H1 (cell line): ENCODE results near the gene KIAA1328. TPM values are rescaled to one million over a fixed set of nuclear protein-coding genes. Genes with fewer than 3 reads are reported as not detected.

Source experiments
- CTCF ChIA-PET: fragments of 300-600 bp; sonication (Branson Sonifier 250); formaldehyde crosslinking; loops from one replicate; lab custom pipeline; 2021; ENCODE audit not compliant: partially characterized antibody; lab: Charles Lee
- POLR2A ChIA-PET: fragments of 300-600 bp; sonication (Branson Sonifier 250); formaldehyde crosslinking; loops from one replicate; lab custom pipeline; 2021; ENCODE audit warnings: inconsistent platforms; ENCODE audit not compliant: partially characterized antibody; lab: Charles Lee
- DNase-seq, 2 experiments: peaks; one replicate each; pipeline versions ENCODE4 v3.0.0 to v3.0.0-alpha.2; 2010 to 2022; ENCODE audit warnings: low spot score in 2 of 2, low read depth in 1 of 2, mixed read lengths in 1 of 2
- FAIRE-seq: peaks from 2 replicates; lab custom pipeline; 2011; peaks lifted over from hg19 to GRCh38; lab: Jason Lieb, UNC
- H2AFZ ChIP-seq: 2 replicates; pipeline ENCODE4 v1.8.1; 2012; ENCODE audit warnings: low read length, inconsistent platforms
- H2AK5ac ChIP-seq: 2 replicates; pipeline ENCODE4 v1.6.1; 2013; ENCODE audit warnings: low read depth, low read length
- H2BK120ac ChIP-seq: replicated peaks from 2 replicates; pipeline ENCODE3; 2013; ENCODE audit warnings: low read depth, low read length, inconsistent platforms
- H2BK12ac ChIP-seq: 2 replicates; pipeline ENCODE4 v1.6.1; 2013; ENCODE audit warnings: low read depth, low read length
- H2BK15ac ChIP-seq: 2 replicates; pipeline ENCODE4 v1.6.1; 2013; ENCODE audit warnings: low read length
- H2BK20ac ChIP-seq: 2 replicates; pipeline ENCODE4 v1.6.1; 2013; ENCODE audit warnings: low read length
- H2BK5ac ChIP-seq: 2 replicates; pipeline ENCODE4 v1.6.1; 2013; ENCODE audit warnings: low read depth, low read length
- H3K14ac ChIP-seq: 2 replicates; pipeline ENCODE4 v1.6.1; 2013; ENCODE audit warnings: inconsistent platforms; ENCODE audit not compliant: insufficient read length
- H3K18ac ChIP-seq: 2 replicates; pipeline ENCODE4 v1.6.1; 2013; ENCODE audit warnings: low read length; ENCODE audit errors: extremely low read depth
- H3K23ac ChIP-seq: 2 replicates; pipeline ENCODE4 v1.6.1; 2013; ENCODE audit warnings: inconsistent platforms; ENCODE audit not compliant: insufficient read length
- H3K23me2 ChIP-seq: 2 replicates; pipeline ENCODE4 v1.6.1; 2013; ENCODE audit warnings: low read depth, low read length
- H3K27ac ChIP-seq: 2 replicates; pipeline ENCODE4 v1.6.1; 2011; ENCODE audit warnings: low read depth, low read length, inconsistent platforms
- H3K27me3 ChIP-seq, 4 experiments: replicated peaks in 1 of 4; 1 replicate in 1 of 4; 2 replicates in 3 of 4; pipeline versions ENCODE4 v1.6.1 to v1.8.1; 2011 to 2013; ENCODE audit warnings: low read length in 3 of 4, mild to moderate bottlenecking in 3 of 4, inconsistent platforms in 2 of 4, mixed read lengths in 2 of 4, moderate library complexity in 1 of 4; ENCODE audit not compliant: control insufficient read depth in 3 of 4, insufficient read depth in 3 of 4; ENCODE audit errors: extremely low read depth in 1 of 4
- H3K36me3 ChIP-seq, 4 experiments: 2 replicates each; pipeline versions ENCODE4 v1.6.1 to v1.8.1; 2011 to 2013; ENCODE audit warnings: mild to moderate bottlenecking in 4 of 4, low read length in 3 of 4, moderate library complexity in 2 of 4, control low read depth in 1 of 4, inconsistent platforms in 1 of 4; ENCODE audit not compliant: insufficient read depth in 4 of 4, control insufficient read depth in 2 of 4
- H3K4ac ChIP-seq: replicated peaks from 2 replicates; pipeline ENCODE3; 2013; ENCODE audit warnings: low read length, low read depth, mixed read lengths, inconsistent platforms; ENCODE audit not compliant: insufficient read length
- H3K4me1 ChIP-seq, 4 experiments: replicated peaks in 1 of 4; 1 replicate in 1 of 4; 2 replicates in 3 of 4; pipeline versions ENCODE4 v1.6.1 to v1.8.1; 2011 to 2013; ENCODE audit warnings: low read length in 3 of 4, inconsistent platforms in 2 of 4, mixed read lengths in 1 of 4; ENCODE audit not compliant: insufficient read depth in 4 of 4, control insufficient read depth in 3 of 4
- H3K4me2 ChIP-seq, 2 experiments: 2 replicates each; pipeline versions ENCODE4 v1.6.1 to v1.8.1; 2011 to 2013; ENCODE audit warnings: low read depth in 2 of 2, low read length in 2 of 2, control low read depth in 1 of 2, inconsistent platforms in 1 of 2, mild to moderate bottlenecking in 1 of 2; ENCODE audit not compliant: insufficient read depth in 1 of 2
- H3K4me3 ChIP-seq, 4 experiments: fragments of 200-600, 300-600 bp in 1 of 4; sonication (generic), shearing (Covaris generic), sonication (Bioruptor Twin) in 1 of 4; 2 replicates each; pipeline versions ENCODE4 v1.5.1 to v1.8.1; 2011 to 2016; ENCODE audit warnings: low read length in 4 of 4, low read depth in 3 of 4, control low read depth in 2 of 4, inconsistent platforms in 2 of 4, mild to moderate bottlenecking in 2 of 4, mixed read lengths in 1 of 4, moderate library complexity in 1 of 4; ENCODE audit not compliant: insufficient read depth in 2 of 4; ENCODE audit errors: extremely low read depth in 1 of 4
- H3K56ac ChIP-seq: replicated peaks from 2 replicates; pipeline ENCODE3; 2013; ENCODE audit warnings: low read depth, mild to moderate bottlenecking, mixed read lengths, low read length, inconsistent platforms; ENCODE audit not compliant: insufficient read length
- H3K79me1 ChIP-seq: 2 replicates; pipeline ENCODE4 v1.6.1; 2013; ENCODE audit warnings: low read depth, low read length, control low read depth
- H3K79me2 ChIP-seq, 2 experiments: 2 replicates each; pipeline versions ENCODE4 v1.6.1 to v1.8.1; 2012 to 2013; ENCODE audit warnings: low read length in 2 of 2, mild to moderate bottlenecking in 2 of 2, inconsistent platforms in 1 of 2; ENCODE audit not compliant: insufficient read depth in 2 of 2, control insufficient read depth in 1 of 2
- H3K9ac ChIP-seq, 4 experiments: replicated peaks in 1 of 4; 1 replicate in 1 of 4; 2 replicates in 3 of 4; pipeline versions ENCODE4 v1.6.1 to v1.8.1; 2011 to 2013; ENCODE audit warnings: low read depth in 3 of 4, low read length in 3 of 4, control low read depth in 2 of 4, mild to moderate bottlenecking in 2 of 4, moderate library complexity in 2 of 4, inconsistent platforms in 1 of 4; ENCODE audit errors: extremely low read depth in 1 of 4
- H3K9me3 ChIP-seq, 2 experiments: 2 replicates each; pipeline versions ENCODE4 v1.6.1 to v1.8.1; 2012 to 2013; ENCODE audit warnings: mild to moderate bottlenecking in 2 of 2, moderate library complexity in 2 of 2, control low read depth in 1 of 2, inconsistent platforms in 1 of 2, low read depth in 1 of 2, low read length in 1 of 2, mixed read lengths in 1 of 2; ENCODE audit not compliant: insufficient read depth in 2 of 2
- H4K20me1 ChIP-seq, 2 experiments: replicated peaks in 1 of 2; 2 replicates each; pipeline versions ENCODE3 to v1.8.1; 2011 to 2013; ENCODE audit warnings: inconsistent platforms in 2 of 2, low read length in 2 of 2, mild to moderate bottlenecking in 1 of 2; ENCODE audit not compliant: insufficient read depth in 2 of 2, control insufficient read depth in 1 of 2
- H4K5ac ChIP-seq: 2 replicates; pipeline ENCODE4 v1.6.1; 2013; ENCODE audit warnings: low read length, low read depth, mixed read lengths, inconsistent platforms; ENCODE audit not compliant: insufficient read length
- H4K8ac ChIP-seq: 2 replicates; pipeline ENCODE4 v1.8.0; 2013; ENCODE audit warnings: mild to moderate bottlenecking, moderate library complexity, low read length, inconsistent platforms; ENCODE audit not compliant: insufficient read depth; ENCODE audit errors: extremely low read depth
- H4K91ac ChIP-seq: replicated peaks from 2 replicates; pipeline ENCODE3; 2013; ENCODE audit warnings: low read length, mixed read lengths, inconsistent platforms; ENCODE audit not compliant: insufficient read length
- RFX5 ChIP-seq: IDR thresholded peaks from 2 replicates; pipeline ENCODE4 v1.6.1; 2011; ENCODE audit warnings: low read depth, low read length, improper control_type of control experiment, borderline replicate concordance
- RXRA ChIP-seq: IDR thresholded peaks from 2 replicates; pipeline ENCODE4 v1.6.1; 2011; ENCODE audit warnings: low read depth, mild to moderate bottlenecking, low read length, moderate library complexity; ENCODE audit not compliant: insufficient read depth
- USF2 ChIP-seq: IDR thresholded peaks from 2 replicates; pipeline ENCODE4 v1.6.1; 2011; ENCODE audit warnings: low read length, improper control_type of control experiment
- polyA plus RNA-seq, 7 experiments: library from polyadenylated mRNA; depleted of rRNA in 3 of 7; stranded (reverse) in 5 of 7; unstranded in 2 of 7; fragments of >200 nt in 5 of 7; fragments of 200-250 nt in 2 of 7; gene quantifications; 1 replicate in 5 of 7; 2 replicates in 1 of 7; 4 replicates in 1 of 7; pipeline versions ENCODE4 v1.2.1 to v1.2.3, GENCODE V29; 2011 to 2013; ENCODE audit warnings: missing spikeins in 2 of 7, mixed read lengths in 2 of 7
- total RNA-seq: library from RNA; stranded (reverse); fragmentation: NEBNext Ultra II Directional; extraction: Animal tissue kit (Norgen Biotek cat#: 25700); gene quantifications from 2 replicates; pipeline ENCODE4 v1.2.1, GENCODE V29; 2021

KIAA1328 gene
- total and polyA plus RNA-seq, 2 of the 8 experiments (the other 6 are each of a cell fraction or from before 2014, with no cell fraction given) = 2.6 to 5.7 TPM

- Histone ChIP-seq H3K36me3 (no peaks in the 10 kb centered on the region), H3K4me3 (no peak overlapping the region), H2BK120ac (no peak overlapping the region), H3K23me2 (no peaks in the 10 kb centered on the region), H3K4me1 (peaks cover 0 to 6% (median 0%) of the 10 kb centered on the region in 4 experiments; a peak in 3 of 7 replicates), H3K23ac (no peak overlapping the region), H3K79me2 (no peaks in the 10 kb centered on the region), H3K9me3 (no peaks in the 10 kb centered on the region), H3K56ac (no peak overlapping the region), H3K14ac (no peak overlapping the region), H4K5ac (no peak overlapping the region), H4K91ac (no peak overlapping the region), H3K79me1 (no peaks in the 10 kb centered on the region), H2AK5ac (no peak overlapping the region), H3K4ac (no peak overlapping the region), H2AFZ (no peak overlapping the region), H3K27ac (no peak overlapping the region), H4K20me1 (no peaks in the 10 kb centered on the region), H2BK5ac (no peak overlapping the region), H4K8ac (no peak overlapping the region), H2BK12ac (no peak overlapping the region), H3K4me2 (no peak overlapping the region), H3K18ac (no peak overlapping the region), H2BK20ac (no peak overlapping the region), H3K27me3 (no peaks in the 10 kb centered on the region), H2BK15ac (no peak overlapping the region), H3K9ac (no peak overlapping the region)
- ChIA-PET CTCF (no interaction called here), POLR2A (no interaction called here)
- TF ChIP-seq RFX5 (no peak), USF2 (no peak), RXRA (no peak)
- FAIRE-seq (no peak), DNase-seq (no peak)
These were observed 58.2 kb downstream of the KIAA1328 start for GRCh38 chr18:36887114-36887513.
